Inferior parietal cortex (tissue), 1 donor: ENCODE results near the gene WDFY4.

Experiments used
- DNase-seq: peaks from one replicate; pipeline ENCODE4 v3.0.0-alpha.2; 2016; ENCODE audit errors: extremely low spot score

WDFY4 gene

DNA sequence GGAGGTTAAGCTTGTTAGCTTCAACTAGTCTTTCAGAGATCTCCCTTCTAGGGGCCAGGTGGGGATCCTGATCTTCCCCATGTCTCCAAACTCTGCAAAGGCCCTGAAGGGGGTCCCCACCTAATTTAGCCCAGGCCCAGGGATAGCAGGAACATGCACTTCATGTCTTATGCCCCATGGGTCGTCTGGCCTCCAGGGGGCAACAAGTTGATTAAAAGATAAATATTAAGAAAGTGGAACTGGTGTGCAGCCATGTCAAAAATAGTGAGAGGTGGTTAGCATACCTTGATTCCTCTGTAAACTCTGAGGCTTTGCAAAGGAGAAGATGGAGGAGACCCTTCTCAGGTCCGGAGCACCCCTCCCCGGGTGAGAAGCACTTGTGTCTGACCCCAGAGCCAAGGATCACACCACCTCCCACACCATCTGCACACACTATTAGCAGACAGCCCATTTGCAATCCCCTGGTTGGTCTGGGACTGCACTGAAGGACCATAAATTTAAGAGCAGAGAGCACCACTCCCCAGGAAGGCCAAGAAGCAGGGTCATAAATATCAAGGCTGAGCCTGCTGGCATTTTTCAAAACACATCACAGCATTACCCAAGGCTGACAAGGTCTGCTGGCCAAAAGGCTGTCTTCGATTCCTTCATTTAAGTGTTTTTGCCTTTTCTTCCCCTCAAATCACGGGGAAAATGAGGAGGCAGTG lies 299.1 kb downstream of the WDFY4 start:
- DNase-seq, result no peak

DNA sequence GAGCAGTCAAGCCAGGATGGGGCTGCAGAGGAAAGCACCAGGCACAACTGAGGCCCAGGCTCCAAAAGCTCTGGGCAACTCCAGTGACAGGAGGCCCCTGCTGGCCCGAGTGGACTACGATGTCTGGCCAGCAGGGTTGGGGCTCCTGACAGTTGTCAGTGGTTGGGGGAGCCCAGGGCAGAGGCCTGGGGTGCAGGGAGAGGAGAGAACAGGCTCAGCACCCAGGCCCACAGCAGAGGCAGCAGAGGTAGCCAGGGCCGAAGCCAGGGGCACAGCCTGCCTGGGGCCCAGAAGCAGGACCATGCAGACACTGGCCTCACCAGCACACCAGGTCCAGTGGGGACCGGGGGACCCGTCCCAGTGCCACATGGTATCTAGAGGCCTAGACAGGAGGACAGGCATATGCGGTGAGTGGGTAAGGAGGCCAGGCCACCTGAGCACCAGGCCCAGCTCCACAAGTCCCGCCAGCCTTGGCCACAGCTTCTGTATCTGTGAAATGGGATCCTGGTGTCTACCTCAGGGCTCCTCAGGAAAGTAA lies 301.0 kb downstream of the WDFY4 start:
- DNase-seq, result no peak

DNA sequence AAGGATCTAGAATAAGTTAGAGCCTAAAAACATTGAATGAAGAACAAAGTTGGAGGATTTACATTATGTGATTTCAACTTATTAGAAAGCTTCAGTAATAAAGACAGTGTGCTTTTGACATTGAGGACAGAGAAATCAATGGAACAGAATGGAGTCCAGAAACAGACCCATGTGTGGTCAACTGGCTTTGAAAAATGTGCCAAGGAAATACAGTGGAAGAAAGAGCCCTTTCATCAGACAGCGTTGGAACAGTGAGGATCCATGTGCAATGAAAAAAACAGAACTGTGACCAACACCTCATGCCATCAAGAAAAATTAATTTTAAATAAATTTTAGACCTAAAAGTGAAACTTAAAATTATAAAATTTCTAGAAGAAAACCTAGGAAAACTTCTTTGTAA lies 305.6 kb downstream of the WDFY4 start:
- DNase-seq, result peak; percentile 38

DNA sequence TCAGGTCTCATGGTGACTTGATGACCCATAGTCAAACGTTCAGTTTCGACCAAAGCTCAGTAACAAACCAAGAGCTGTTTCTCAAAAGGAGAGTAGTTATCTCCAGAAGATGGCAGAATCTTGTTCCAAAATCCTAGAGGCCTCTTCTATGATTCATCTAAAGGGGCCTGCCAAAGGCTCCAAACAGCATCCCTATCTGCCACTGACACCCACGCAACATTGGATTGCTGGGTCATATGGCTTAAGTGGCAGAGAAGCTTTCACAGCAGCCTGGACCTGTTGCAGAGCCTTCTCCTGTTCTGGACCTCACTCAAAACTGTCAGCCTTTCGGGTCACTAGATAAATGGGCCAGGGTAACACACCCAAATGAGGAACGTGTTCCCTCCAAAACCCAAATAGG lies 309.0 kb downstream of the WDFY4 start:
- no peak for DNase-seq

DNA sequence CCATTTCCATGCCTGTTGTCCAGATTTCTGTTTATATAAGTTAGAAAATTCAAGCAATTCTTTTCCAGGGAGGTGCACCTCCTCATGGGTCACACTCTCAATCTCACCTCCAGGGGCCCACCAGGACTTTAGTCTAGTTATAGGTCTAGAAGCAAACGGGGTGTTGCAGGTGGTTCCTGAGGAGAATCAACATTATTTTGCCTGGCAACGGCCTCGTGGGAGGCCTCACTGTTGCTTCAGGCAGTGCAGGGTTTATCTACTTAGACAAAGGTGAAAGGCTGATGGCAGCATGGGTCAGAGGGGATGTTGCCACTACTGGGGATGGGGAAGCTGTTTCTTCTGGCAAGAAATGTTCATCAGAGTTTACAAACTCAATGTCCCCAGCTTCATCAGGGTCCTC lies 311.7 kb downstream of the WDFY4 start:
- DNase-seq, result no peak

DNA sequence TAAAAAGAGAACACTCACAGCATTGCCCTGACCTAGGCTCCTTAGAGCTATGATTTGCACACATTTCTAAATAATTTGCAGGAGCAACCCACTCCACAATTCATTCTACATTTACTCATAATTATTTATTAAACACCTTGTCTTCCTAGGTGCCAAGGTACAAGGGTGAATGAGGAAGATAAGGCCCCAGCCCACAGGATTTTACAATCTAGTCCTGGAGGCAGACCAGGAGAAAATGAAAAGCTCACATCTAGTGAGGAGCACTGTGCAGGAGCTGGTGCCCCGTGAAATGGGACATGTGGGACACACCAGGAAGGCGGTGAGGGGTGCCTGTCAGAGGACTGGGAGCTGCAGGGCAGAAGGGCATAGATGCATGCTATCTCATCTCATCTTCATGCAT lies 314.7 kb downstream of the WDFY4 start:
- DNase-seq, result no peak

DNA sequence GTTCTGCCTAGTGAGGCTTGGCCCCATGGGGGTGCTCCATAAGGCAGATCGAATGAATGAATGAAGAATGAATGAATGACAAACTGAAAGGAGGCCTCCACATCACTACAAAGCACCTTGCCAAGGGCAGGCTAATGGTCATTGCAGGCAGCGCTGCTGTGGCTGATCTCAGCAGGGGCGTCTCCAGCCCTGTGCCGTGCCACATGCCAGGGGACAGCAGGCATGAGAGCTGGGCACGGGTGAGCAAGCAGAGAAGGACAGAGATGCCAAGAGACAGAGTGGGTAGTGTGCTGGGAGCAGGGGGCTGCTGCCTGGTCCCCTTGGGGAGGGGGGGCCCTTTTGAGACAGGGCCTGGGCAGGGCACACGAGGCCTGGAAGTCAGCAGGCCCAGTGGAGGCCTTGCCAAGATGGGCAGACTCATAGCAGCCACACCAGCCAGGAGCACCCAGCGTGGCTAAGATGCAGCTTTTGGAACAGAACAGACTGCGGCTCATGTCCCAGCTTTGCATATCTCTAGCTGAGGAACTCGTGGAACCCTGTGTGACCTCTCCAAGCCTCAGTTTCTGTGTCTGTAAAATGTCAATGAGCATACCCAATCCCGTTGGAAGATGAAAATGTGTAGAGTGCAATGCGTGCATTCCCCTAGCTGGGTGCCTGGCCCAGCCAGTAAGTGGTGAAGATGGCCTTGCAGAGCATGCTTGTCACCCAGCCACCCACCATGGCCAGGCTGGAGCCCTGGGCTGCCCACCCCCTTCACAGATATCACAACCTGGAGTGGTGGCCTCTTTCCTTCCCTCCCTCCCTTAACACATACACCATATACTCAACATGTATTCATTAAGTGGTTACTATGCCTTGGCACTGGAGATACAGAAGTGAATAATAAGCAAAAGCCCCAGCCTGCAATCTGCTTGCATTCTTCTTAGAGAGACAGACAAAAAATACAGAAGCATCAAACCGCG lies 316.0 kb downstream of the WDFY4 start:
- DNase-seq, result no peak

DNA sequence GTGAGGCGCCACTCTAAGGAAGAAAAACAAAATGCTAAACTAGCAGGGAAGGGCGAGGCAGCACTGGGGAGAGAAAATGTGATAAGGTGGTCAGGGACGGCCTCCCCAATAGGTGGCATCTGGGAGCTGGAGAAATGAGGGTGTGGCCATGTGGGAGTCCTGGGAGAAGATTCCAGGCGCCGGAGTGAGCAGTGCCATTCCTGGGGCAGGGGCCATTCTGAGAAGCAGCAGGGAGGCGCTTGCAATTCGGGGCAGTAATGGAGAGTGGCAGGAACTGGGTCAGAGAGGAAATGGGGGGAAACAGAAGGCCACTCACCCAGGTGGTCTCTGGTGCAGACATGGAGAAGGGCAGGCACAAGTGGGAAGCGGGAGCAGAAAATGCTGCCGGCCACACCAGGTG lies 316.7 kb downstream of the WDFY4 start:
- DNase-seq, result no peak

DNA sequence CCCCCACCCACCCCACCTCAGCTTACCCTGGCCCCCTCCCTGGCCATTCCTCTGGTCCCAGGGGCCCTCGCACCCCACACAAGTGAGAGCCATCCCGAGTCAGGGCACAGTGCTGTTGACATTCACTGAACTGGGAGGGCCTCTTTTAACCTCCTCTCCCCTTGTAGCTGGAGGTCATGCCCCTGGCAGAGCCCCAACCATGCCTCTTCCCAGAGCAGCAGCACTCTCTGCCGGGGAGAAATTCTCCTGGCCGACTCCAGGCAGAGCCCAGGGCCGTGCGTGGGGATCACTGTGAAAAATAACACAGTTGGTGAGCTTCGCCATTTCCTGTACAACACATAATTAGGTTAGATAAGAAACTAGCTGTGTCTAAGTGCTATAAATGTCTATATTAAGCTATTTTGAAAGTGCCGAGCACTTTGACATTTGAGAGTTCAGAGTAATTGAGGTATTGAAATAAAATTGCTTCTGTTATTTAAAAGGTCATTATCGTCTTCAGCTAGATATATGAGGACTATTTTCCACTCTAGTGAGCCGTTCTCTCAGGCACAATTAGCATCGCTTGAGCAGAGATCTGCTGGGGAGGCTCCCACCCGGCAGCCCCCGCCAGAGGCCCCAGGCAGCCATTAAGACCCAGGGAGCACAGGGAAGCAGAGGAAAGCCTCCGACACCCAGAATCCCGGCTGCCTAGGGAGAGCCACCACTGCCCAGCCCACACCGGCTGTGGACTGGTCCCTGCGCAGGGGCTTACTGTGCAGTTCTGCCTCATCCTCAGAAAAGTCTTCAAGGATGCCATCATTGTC lies 317.4 kb downstream of the WDFY4 start:
- DNase-seq, result no peak

DNA sequence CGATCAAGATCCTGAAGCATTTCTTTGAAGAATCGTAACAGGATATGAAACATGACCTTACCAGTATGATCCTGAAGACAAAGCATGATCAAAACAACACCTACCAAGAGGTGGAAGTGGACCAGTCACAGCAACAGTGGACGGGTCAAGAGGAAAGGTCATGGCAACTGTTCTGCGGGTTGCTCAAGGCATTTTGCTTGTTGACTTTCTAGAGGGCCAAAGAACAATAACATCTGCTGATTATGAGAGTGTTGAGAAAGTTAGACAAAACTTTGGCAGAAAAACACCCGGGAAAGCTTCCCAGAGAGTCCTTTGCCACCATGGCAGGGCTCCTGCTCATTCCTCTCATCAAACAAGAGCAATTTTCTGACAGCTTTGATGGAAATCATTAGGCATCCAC lies 320.6 kb downstream of the WDFY4 start:
- DNase-seq, result no peak

DNA sequence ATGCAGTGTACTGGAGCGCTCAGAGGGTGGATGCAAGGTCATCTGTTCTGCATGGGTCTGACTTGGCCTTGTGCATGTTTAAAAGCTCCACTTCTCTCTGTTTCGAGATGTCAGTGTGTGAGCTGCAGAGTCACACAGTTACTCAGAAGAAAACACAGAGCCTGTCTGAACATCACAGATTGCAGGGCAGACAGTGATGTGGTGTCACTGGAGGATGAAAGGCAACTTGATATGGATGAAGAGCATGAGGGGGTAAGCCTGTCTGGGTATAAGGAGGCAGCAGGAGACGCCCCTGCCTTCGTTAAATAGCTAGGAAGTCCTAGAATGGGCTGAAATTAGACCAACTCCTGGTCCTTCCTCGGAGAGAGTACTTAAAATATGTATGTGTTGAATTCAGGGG lies 322.5 kb downstream of the WDFY4 start:
- no peak for DNase-seq

DNA sequence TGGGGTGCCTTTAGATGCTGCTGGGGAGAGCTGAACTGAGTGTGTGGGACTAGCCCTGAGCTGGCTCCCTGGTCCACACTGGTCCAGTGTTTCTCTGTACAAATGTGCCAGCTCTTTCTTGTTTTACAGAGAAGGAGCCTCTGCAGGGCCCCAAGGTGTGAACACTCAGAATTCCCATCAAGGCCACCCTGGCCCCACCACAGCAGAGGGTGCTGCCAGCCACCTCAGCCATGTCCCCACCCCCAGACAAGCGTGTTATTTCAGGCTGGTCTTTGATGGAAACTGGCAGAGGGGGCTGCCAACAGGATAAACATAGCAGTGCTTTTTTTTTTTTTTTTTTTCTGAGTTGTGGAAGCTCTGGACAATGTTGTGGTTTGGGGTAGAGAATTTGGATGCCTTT lies 323.4 kb downstream of the WDFY4 start:
- DNase-seq, result no peak

DNA sequence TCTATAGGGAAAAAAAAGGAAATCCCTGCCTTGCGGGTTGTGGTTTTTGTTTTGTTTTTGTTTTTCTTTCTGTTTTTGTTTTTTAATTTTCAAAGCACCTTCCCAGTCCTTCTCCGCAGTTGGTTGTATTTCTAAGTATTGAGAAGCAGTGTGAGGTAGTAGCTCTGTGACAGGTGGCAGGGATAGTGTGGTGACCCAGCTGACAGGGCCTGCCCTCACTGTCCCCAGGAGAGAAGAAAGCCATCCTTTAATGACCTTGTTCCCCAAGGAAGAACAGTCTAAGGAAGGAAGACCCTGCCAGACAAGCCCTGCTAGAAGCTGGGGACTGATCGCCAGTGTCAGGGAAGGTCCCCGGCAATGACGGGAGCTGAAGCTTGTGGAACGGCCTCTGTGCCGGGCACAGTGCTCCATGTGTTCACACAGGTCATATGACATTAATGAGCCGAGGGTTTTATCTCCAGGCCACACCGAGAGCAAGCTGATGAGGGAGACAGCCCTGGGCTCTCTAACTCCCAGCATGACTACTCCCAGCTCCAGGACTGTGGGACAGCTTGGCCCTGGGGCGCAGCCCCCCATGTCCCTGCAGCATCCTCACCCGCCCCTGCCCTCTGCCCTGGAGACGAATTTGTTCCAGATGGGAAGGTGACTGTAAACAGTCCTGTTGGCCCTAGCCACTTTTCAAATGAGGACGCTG lies 324.0 kb downstream of the WDFY4 start:
- DNase-seq, result no peak

DNA sequence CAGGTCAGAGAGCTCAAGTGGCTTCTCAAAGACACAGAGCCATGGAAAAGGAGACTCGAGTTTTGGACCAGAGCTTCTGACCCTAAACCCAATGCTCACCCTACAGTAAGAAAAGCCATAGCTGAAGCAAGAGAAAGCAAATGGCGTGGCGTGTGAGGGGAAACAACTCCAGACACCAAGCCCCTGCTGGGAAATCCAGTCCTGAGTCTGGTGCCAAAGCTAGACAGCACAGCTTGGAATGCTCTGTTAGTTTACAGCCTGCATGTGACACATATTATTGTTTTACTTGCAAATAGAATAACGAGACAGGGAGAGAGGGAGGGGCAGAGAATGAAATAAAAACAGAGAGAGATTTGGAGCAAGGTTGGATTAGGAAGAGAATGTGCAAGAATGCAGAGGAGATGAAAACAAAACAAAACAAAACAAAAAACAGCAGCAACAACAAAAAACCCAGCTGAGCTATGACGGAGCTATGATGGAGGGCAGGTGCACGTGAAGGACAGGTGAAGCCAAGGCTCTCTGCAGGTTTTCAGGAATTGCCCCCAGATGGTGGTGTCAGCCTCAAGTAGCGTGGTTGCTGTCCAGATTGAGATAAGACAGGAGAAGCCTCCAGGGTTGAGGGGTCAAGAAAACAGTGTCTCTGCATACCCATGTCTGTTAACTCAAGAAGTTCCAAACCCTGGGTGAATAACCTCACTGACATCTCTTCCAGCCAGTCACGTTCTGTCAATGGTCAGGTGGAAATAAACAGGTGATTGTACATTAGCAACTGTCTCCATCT lies 324.7 kb downstream of the WDFY4 start:
- no peak for DNase-seq

DNA sequence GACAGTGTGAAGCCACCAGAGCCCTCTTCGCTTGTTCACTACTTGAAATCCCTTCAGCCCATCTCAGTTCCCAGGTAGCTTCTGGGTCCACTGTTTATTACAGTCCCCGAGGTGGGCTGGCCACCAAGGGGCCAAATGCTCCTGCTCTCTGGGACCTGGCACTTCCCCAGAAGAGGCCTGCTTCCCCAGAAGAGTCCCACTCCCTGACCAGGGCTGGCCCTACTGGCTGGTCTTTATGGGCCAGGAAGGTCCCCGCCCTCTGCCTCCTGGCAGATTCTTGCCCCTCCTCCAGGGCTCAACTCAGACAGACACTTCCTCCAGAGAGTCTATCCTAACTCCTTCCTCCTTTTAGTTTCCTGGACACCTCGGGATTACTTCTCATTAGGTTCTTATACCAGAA lies 325.6 kb downstream of the WDFY4 start:
- DNase-seq, result no peak

DNA sequence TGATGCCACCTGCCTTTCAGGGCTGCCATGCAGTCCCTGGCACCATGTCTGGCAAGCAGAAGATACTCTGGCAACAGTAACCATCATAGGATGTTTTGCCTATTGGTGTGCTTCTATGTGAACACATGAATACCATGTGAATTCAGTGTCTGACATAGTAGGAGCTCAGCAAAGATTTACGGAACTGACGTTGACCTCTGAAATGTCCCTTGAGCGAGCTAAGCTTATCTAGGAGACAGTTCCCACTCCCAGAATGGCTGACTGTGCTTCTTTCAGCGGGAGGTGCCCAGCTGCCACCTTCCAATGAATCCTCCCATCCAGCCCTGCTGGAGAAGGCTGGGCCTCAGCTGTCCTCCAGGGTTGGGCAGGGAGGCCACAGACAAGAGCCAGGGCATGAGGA lies 326.2 kb downstream of the WDFY4 start:
- DNase-seq, result no peak

DNA sequence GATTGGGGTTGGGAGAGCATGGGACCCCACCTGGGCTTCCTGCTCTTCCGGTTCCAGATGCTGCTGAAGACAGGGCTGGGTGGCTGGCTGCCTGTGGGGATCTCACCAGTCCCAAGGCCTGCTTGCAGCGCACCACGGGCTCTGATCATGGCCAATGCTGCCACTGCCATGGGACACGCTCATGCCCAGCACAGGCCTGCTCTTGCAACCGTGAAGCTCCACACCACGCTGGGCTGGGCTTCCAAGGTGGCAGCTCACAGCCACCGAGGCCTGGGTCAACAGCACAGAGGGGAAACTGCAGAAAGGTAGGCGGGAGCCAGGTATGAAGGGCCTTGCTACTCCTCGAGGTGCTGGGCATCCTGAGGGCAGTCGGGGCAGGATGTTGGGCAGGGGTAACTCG lies 327.1 kb downstream of the WDFY4 start:
- no peak for DNase-seq

DNA sequence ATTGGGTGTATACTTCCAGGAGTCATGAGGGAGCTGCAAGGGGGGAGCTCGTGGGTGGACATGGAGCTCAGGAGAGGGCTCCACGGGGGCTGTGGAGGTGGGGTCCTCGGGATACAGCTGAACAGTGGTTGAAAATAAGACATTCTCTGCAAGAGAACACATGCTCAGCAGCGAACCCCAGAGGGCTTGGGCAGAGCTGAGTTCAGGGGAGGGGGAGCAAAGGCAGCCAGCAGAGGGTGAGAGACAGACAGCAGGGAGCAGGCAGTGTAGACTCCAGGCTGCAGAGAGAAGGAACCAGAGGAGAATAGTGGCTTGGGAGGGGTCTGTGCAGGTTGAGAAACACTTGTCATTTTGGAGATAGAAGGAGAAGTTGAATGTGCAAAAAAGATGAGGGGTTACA lies 327.9 kb downstream of the WDFY4 start:
- no peak for DNase-seq

DNA sequence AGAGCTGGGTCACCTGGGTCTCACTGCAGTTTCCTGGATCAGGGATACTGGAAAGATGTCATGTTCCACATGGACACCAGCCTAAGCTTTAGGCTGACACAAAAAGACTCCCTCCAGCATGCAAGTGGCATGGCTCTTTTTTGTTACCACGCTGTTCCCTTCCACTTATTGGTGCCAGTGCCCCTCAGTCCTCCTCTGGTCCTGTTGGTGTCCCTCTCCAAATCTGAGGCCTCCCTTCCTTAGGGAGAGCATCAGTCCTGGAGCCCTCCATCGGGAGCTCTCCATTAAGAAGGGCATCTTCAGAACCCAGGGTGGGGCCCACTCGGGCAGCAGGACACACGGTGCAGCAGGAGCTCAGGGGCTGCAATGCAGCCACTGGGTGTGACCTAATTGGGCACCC lies 331.0 kb downstream of the WDFY4 start:
- no peak for DNase-seq

DNA sequence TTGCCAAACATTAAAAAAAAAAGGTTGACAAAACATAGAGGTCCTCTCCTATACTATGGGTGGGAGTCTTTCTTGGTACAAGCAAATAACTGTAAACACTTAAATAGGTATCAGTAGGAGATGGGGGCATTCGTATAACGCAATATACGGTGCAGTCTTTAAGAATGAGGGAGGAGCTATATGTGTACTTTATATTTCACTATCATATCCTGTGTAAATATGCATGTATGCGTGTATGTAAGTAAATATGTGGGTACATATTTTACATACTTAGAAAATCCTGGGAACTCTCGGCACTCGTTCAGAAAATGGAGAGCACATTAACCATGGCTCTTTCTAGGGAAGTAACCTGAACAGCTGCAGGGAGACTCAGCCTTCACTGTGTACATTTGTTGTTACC lies 337.0 kb downstream of the WDFY4 start:
- DNase-seq, result no peak

DNA sequence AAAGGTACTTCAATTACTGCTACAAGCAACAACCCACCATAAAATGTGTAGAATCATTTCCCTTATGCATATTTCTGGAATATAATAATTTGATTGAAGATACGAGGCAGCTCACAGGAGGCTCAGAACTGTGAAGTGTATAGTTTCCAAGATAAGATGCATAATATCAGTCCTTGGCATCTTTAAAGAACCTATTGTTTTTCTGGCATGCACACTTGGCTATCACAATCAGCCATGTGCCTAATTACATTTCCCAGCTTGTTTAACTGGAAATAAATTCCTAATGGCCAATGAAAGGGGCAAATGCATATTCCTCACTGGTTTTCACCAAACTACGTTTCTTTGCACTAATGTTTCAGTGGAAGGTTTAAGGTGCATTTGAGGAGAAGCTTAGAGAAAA lies 338.4 kb downstream of the WDFY4 start:
- DNase-seq, result no peak
